H9 (cell line): ENCODE data around the gene PLA2R1. TPM values are rescaled to one million over a fixed set of nuclear protein-coding genes. Genes with fewer than 3 reads are reported as not detected.

ENCODE experiments used
- DNase-seq: peaks from one replicate; pipeline ENCODE4 v3.0.0-alpha.2; 2017
- H2AFZ ChIP-seq: one replicate; pipeline ENCODE4 v1.6.1; 2013; ENCODE audit warnings: mild to moderate bottlenecking, low read length, control low read depth, moderate library complexity
- H2AK5ac ChIP-seq: 2 replicates; pipeline ENCODE4 v1.6.1; 2013; ENCODE audit warnings: low read length, control low read depth, mixed read lengths; ENCODE audit not compliant: insufficient read length
- H2BK120ac ChIP-seq: one replicate; pipeline ENCODE4 v1.6.1; 2013; ENCODE audit warnings: low read depth, mild to moderate bottlenecking, low read length, control low read depth, inconsistent platforms; ENCODE audit not compliant: poor library complexity, severe bottlenecking
- H2BK12ac ChIP-seq: 2 replicates; pipeline ENCODE4 v1.6.1; 2013; ENCODE audit warnings: low read length, control low read depth, mixed read lengths, low read depth; ENCODE audit not compliant: insufficient read length
- H2BK15ac ChIP-seq: 2 replicates; pipeline ENCODE4 v1.6.1; 2013; ENCODE audit warnings: low read depth, low read length, control low read depth
- H2BK20ac ChIP-seq: one replicate; pipeline ENCODE4 v1.6.1; 2013; ENCODE audit warnings: low read depth, mild to moderate bottlenecking, low read length, control low read depth, inconsistent platforms; ENCODE audit not compliant: poor library complexity, severe bottlenecking
- H2BK5ac ChIP-seq: 2 replicates; pipeline ENCODE4 v1.6.1; 2013; ENCODE audit warnings: low read length, control low read depth, mixed read lengths; ENCODE audit not compliant: insufficient read length
- H3K14ac ChIP-seq: 2 replicates; pipeline ENCODE4 v1.6.1; 2013; ENCODE audit warnings: low read length, control low read depth; ENCODE audit not compliant: insufficient read depth
- H3K18ac ChIP-seq: 2 replicates; pipeline ENCODE4 v1.6.1; 2013; ENCODE audit warnings: low read depth, mild to moderate bottlenecking, mixed read lengths, low read length, control low read depth; ENCODE audit not compliant: insufficient read length
- H3K23ac ChIP-seq: 2 replicates; pipeline ENCODE4 v1.6.1; 2013; ENCODE audit warnings: low read length, control low read depth, mixed read lengths, low read depth; ENCODE audit not compliant: insufficient read length
- H3K23me2 ChIP-seq: 2 replicates; pipeline ENCODE4 v1.6.1; 2013; ENCODE audit warnings: low read depth, mild to moderate bottlenecking, mixed read lengths, low read length, control low read depth; ENCODE audit not compliant: insufficient read length, poor library complexity, severe bottlenecking
- H3K27ac ChIP-seq: 2 replicates; pipeline ENCODE4 v1.5.1; 2013; ENCODE audit warnings: low read length, control low read depth, mixed read lengths, low read depth; ENCODE audit not compliant: insufficient read length
- H3K27me3 ChIP-seq: 2 replicates; pipeline ENCODE4 v1.6.1; 2013; ENCODE audit warnings: low read length, control low read depth, inconsistent platforms; ENCODE audit not compliant: insufficient read depth
- H3K4ac ChIP-seq: 2 replicates; pipeline ENCODE4 v1.6.1; 2013; ENCODE audit warnings: low read depth, mild to moderate bottlenecking, control low read depth, inconsistent platforms, low read length, moderate library complexity
- H3K4me1 ChIP-seq: 2 replicates; pipeline ENCODE4 v1.6.1; 2013; ENCODE audit warnings: low read length, control low read depth, inconsistent platforms; ENCODE audit not compliant: insufficient read depth
- H3K4me2 ChIP-seq: 2 replicates; pipeline ENCODE4 v1.6.1; 2013; ENCODE audit warnings: low read length, control low read depth, mixed read lengths; ENCODE audit not compliant: insufficient read length, insufficient read depth
- H3K56ac ChIP-seq: 2 replicates; pipeline ENCODE4 v1.6.1; 2013; ENCODE audit warnings: low read depth, mild to moderate bottlenecking, mixed read lengths, low read length, control low read depth; ENCODE audit not compliant: insufficient read length
- H3K79me1 ChIP-seq: 2 replicates; pipeline ENCODE4 v1.6.1; 2013; ENCODE audit warnings: low read depth, mild to moderate bottlenecking, moderate library complexity, low read length, control low read depth, inconsistent platforms; ENCODE audit not compliant: insufficient read depth, poor library complexity, severe bottlenecking
- H3K79me2 ChIP-seq: 2 replicates; pipeline ENCODE4 v1.6.1; 2013; ENCODE audit warnings: low read length, control low read depth, inconsistent platforms; ENCODE audit not compliant: insufficient read depth
- H3K9ac ChIP-seq: 2 replicates; pipeline ENCODE4 v1.6.1; 2013; ENCODE audit warnings: low read length, control low read depth, mixed read lengths; ENCODE audit not compliant: insufficient read length; ENCODE audit errors: extremely low read depth
- H3K9me3 ChIP-seq: one replicate; pipeline ENCODE4 v1.6.1; 2013; ENCODE audit warnings: low read depth, low read length, inconsistent platforms; ENCODE audit not compliant: control insufficient read depth
- H3T11ph ChIP-seq: one replicate; pipeline ENCODE4 v1.6.1; 2013; ENCODE audit warnings: mild to moderate bottlenecking, low read length, control low read depth, inconsistent platforms
- H4K20me1 ChIP-seq: one replicate; pipeline ENCODE4 v1.6.1; 2013; ENCODE audit not compliant: control insufficient read depth, insufficient read length, insufficient read depth
- H4K5ac ChIP-seq: 2 replicates; pipeline ENCODE4 v1.6.1; 2013; ENCODE audit warnings: low read depth, mild to moderate bottlenecking, mixed read lengths, low read length, control low read depth; ENCODE audit not compliant: insufficient read length
- H4K8ac ChIP-seq: replicated peaks from 2 replicates; pipeline ENCODE4 v1.6.1; 2013; ENCODE audit warnings: low read length, control low read depth, mixed read lengths, low read depth; ENCODE audit not compliant: insufficient read length
- H4K91ac ChIP-seq: 2 replicates; pipeline ENCODE4 v1.6.1; 2013; ENCODE audit warnings: low read depth, mild to moderate bottlenecking, moderate library complexity, mixed read lengths, low read length, control low read depth; ENCODE audit not compliant: insufficient read length
- H3K27ac Mint-ChIP-seq, 3 experiments: 2 replicates in 2 of 3; 3 replicates in 1 of 3; pipeline ENCODE4 v1.8.0; 2020 to 2021; ENCODE audit warnings: mixed read lengths in 3 of 3, mild to moderate bottlenecking in 1 of 3, moderate library complexity in 1 of 3
- H3K27me3 Mint-ChIP-seq: 2 replicates; pipeline ENCODE4 v1.8.0; 2021; ENCODE audit warnings: low read depth, mild to moderate bottlenecking, moderate library complexity, mixed read lengths
- H3K36me3 Mint-ChIP-seq, 3 experiments: 2 replicates in 2 of 3; 3 replicates in 1 of 3; pipeline ENCODE4 v1.8.0; 2020 to 2021; ENCODE audit warnings: low read depth in 3 of 3, mixed read lengths in 3 of 3; ENCODE audit not compliant: insufficient read depth in 1 of 3
- H3K4me1 Mint-ChIP-seq, 2 experiments: 2 replicates each; pipeline ENCODE4 v1.8.0; 2020; ENCODE audit warnings: mixed read lengths in 2 of 2
- H3K4me3 Mint-ChIP-seq, 2 experiments: 2 replicates in 1 of 2; 3 replicates in 1 of 2; pipeline ENCODE4 v1.8.0; 2020 to 2021; ENCODE audit warnings: mild to moderate bottlenecking in 2 of 2, mixed read lengths in 2 of 2, moderate library complexity in 1 of 2
- H3K9me3 Mint-ChIP-seq, 2 experiments: 2 replicates in 1 of 2; 3 replicates in 1 of 2; pipeline ENCODE4 v1.8.0; 2020; ENCODE audit warnings: mild to moderate bottlenecking in 2 of 2, mixed read lengths in 2 of 2, moderate library complexity in 1 of 2
- WGBS: extraction: QIAGEN DNeasy Blood & Tissue Kit; methylation state at CpG from one replicate; pipeline ENCODE4 v1.1.7; 2013; ENCODE audit warnings: missing lambda C conversion rate, low lambda C conversion rate, mixed read lengths; ENCODE audit not compliant: insufficient read length; ENCODE audit errors: extremely low coverage; 5-methylcytosine and 5-hydroxymethylcytosine counted together
- total RNA-seq: library from RNA; stranded (reverse); gene quantifications from 2 replicates; pipeline ENCODE4 v1.2.1, GENCODE V29; 2021
- TF ChIP-seq, protein P1 (sequence below): fragments of 200-600 bp; sonication (generic); conservative IDR thresholded peaks from 3 replicates; pipeline ENCODE4 v1.8.0; 2021; ENCODE audit warnings: antibody characterized with exemption, mild to moderate bottlenecking

The PLA2R1 gene
- total RNA-seq, 1 experiment from 2014 or later = 0.83 TPM

DNA sequence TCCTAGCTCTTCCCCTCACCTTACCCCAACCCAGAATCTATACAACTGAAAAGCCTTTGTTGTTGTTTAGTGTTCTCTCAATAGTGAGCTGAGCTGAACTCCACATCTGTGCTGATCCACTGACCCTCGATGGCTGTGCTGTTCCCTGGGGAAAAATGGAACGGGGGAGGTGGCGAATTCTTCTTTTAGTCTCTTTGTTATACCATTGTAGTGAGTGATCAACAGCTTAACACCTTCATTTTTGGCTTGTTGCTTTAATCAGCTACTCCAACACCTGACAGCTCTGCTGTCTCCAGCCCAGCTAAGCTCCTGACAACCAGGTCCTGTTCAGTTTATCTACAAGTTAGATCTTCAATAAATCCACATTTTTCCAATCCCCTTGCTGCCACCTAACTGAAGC lies 25.7 kb downstream of the PLA2R1 start:
- Histone ChIP-seq H4K20me1 (no peaks in the 10 kb centered on the region), H3K18ac (no peak overlapping the region), H4K5ac (no peak overlapping the region), H3K4ac (no peak overlapping the region), H3K79me1 (no peaks in the 10 kb centered on the region), H3K9ac (no peak overlapping the region), H2AFZ (no peak overlapping the region), H4K8ac (no peak overlapping the region), H2AK5ac (no peak overlapping the region), H3K14ac (no peak overlapping the region), H2BK5ac (no peak overlapping the region), H2BK120ac (no peak overlapping the region), H2BK15ac (no peak overlapping the region), H3K56ac (no peak overlapping the region), H3T11ph (no peak overlapping the region), H3K23ac (no peak overlapping the region), H2BK20ac (no peak overlapping the region), H3K9me3 (no peaks in the 10 kb centered on the region), H3K27me3 (no peaks in the 10 kb centered on the region), H3K23me2 (no peaks in the 10 kb centered on the region), H3K27ac (no peak overlapping the region), H3K79me2 (no peaks in the 10 kb centered on the region), H2BK12ac (no peak overlapping the region), H4K91ac (no peak overlapping the region), H3K4me1 (no peaks in the 10 kb centered on the region), H3K4me2 (no peak overlapping the region)
- WGBS = no CpG with 5 or more reads among the region's 3 CpGs
- TF ChIP-seq, protein P1, sequence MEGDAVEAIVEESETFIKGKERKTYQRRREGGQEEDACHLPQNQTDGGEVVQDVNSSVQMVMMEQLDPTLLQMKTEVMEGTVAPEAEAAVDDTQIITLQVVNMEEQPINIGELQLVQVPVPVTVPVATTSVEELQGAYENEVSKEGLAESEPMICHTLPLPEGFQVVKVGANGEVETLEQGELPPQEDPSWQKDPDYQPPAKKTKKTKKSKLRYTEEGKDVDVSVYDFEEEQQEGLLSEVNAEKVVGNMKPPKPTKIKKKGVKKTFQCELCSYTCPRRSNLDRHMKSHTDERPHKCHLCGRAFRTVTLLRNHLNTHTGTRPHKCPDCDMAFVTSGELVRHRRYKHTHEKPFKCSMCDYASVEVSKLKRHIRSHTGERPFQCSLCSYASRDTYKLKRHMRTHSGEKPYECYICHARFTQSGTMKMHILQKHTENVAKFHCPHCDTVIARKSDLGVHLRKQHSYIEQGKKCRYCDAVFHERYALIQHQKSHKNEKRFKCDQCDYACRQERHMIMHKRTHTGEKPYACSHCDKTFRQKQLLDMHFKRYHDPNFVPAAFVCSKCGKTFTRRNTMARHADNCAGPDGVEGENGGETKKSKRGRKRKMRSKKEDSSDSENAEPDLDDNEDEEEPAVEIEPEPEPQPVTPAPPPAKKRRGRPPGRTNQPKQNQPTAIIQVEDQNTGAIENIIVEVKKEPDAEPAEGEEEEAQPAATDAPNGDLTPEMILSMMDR = no peak
- DNase-seq = no peak
- H3K4me3 Mint-ChIP-seq = no peak overlapping the region
- no peak overlapping the region for H3K27ac Mint-ChIP-seq
- no peaks in the 10 kb centered on the region for H3K9me3 Mint-ChIP-seq
- H3K27me3 Mint-ChIP-seq = no peaks in the 10 kb centered on the region
- peaks cover 4 to 9% of the 10 kb centered on the region in 2 experiments; a peak in 3 of 4 replicates for H3K4me1 Mint-ChIP-seq
- no peaks in the 10 kb centered on the region for H3K36me3 Mint-ChIP-seq
